Esophagus muscularis mucosa (tissue), 4 donors: ENCODE results near the gene RERE. TPM values are rescaled to one million over a fixed set of nuclear protein-coding genes. Genes with fewer than 3 reads are reported as not detected.

Experiments used
- DNase-seq: peaks from one replicate; pipeline ENCODE4 v3.0.0-alpha.2; 2017; ENCODE audit errors: extremely low spot score
- H3K27ac ChIP-seq, 4 donors: fragments of 200-600 bp; sonication (generic); replicated peaks in 1 of 4; 1 replicate in 3 of 4; 2 replicates in 1 of 4; pipeline ENCODE4 v1.5.1; 2016 to 2019; ENCODE audit warnings: mild to moderate bottlenecking in 1 of 4
- H3K27me3 ChIP-seq, 4 donors: fragments of 200-600 bp; sonication (generic); one replicate each; pipeline versions ENCODE4 v1.5.1 to v1.6.0; 2016 to 2019
- H3K36me3 ChIP-seq, 4 donors: fragments of 200-600 bp; sonication (generic); one replicate each; pipeline ENCODE4 v1.5.1; 2016 to 2019
- H3K4me1 ChIP-seq, 4 donors: fragments of 200-600 bp; sonication (generic); one replicate each; pipeline ENCODE4 v1.5.1; 2016 to 2019
- H3K4me3 ChIP-seq, 4 donors: fragments of 200-600 bp; sonication (generic); 1 replicate in 2 of 4; 2 replicates in 2 of 4; pipeline ENCODE4 v1.5.1; 2016 to 2019; ENCODE audit warnings: mild to moderate bottlenecking in 4 of 4, moderate library complexity in 1 of 4
- H3K9me3 ChIP-seq, 4 donors: fragments of 200-600 bp; sonication (generic); 1 replicate in 3 of 4; 2 replicates in 1 of 4; pipeline ENCODE4 v1.5.1; 2016 to 2019
- CTCF ChIP-seq, 3 experiments: fragments of 200-600 bp in 2 of 3; fragments of 450-650 bp in 1 of 3; sonication (generic) in 2 of 3; IDR thresholded peaks; one replicate each; pipeline ENCODE4 v1.5.1; 2017 to 2019; ENCODE audit warnings: antibody characterized with exemption in 3 of 3, mild to moderate bottlenecking in 2 of 3, moderate library complexity in 1 of 3
- EP300 ChIP-seq: sonication (generic); formaldehyde crosslinking; IDR thresholded peaks from one replicate; pipeline ENCODE4 v1.6.1; 2017; ENCODE audit warnings: antibody characterized with exemption
- POLR2A ChIP-seq: fragments of 450-650 bp; IDR thresholded peaks from one replicate; pipeline ENCODE4 v1.6.1; 2017; ENCODE audit warnings: antibody characterized with exemption, moderate library complexity, mild to moderate bottlenecking, low read depth
- POLR2AphosphoS5 ChIP-seq, 2 donors: sonication (generic); formaldehyde crosslinking; IDR thresholded peaks; one replicate each; pipeline ENCODE4 v1.6.1; 2017; ENCODE audit warnings: antibody characterized with exemption in 2 of 2
- WGBS: methylation state at CpG from one replicate; pipeline ENCODE4 v1.1.5; 2018; 5-methylcytosine and 5-hydroxymethylcytosine counted together
- intact Hi-C: fragments of 100-400 bp; cut with DNase I; formaldehyde crosslinking; loops from one replicate; pipeline ENCODE4 v1.15.1; 2023
- total RNA-seq, 4 donors: library from RNA; depleted of rRNA; stranded (reverse); fragments of >200 nt; gene quantifications; one replicate each; pipeline versions ENCODE4 v1.1.0 to v1.2.1, GENCODE V29; 2016

RERE gene
- total RNA-seq, 4 donors from 2014 or later, result 133 to 212 (median 168) TPM

- DNase-seq, result peak; percentile 31
- intact Hi-C loops, result no loop called here
- peak overlapping the region; percentile 51 to 65 (median 60) for H3K27ac ChIP-seq
- WGBS, result 35% methylated on average over 9 of the region's 9 CpGs
- TF ChIP-seq POLR2AphosphoS5 (IDR thresholded peaks at IDR 0.05) (no peak), CTCF (IDR thresholded peaks at IDR 0.05) (no peak), POLR2A (no peak), EP300 (no peak)
- peaks cover 14 to 71% (median 49%) of the 10 kb centered on the region in 4 donors for H3K4me1 ChIP-seq
- no peaks in the 10 kb centered on the region for H3K36me3 ChIP-seq
- H3K4me3 ChIP-seq, result peak overlapping the region in 2 of 4 donors; percentile 11 to 22
- no peaks in the 10 kb centered on the region for H3K9me3 ChIP-seq
- H3K27me3 ChIP-seq, result no peaks in the 10 kb centered on the region
Observed at GRCh38 chr1:8477166-8477982, 340.1 kb downstream of the RERE start.

- Histone ChIP-seq H3K36me3 (no peaks in the 10 kb centered on the region), H3K4me1 (peaks cover 14 to 66% (median 49%) of the 10 kb centered on the region in 4 donors), H3K9me3 (no peaks in the 10 kb centered on the region), H3K4me3 (no peak overlapping the region), H3K27ac (peak overlapping the region; percentile 32 to 65 (median 60)), H3K27me3 (no peaks in the 10 kb centered on the region)
- TF ChIP-seq CTCF (IDR thresholded peaks at IDR 0.05), result no peak
- TF ChIP-seq POLR2AphosphoS5 (IDR thresholded peaks at IDR 0.05), result no peak
- TF ChIP-seq EP300, result no peak
- no peak for TF ChIP-seq POLR2A
- intact Hi-C loops, result no loop called here
- DNase-seq, result peak; percentile 75
- WGBS, result 69% methylated on average over 3 of the region's 3 CpGs
Observed at GRCh38 chr1:8476006-8476405, 341.4 kb downstream of the RERE start.

GRCh38 chr1:8474369-8474768, 343.1 kb downstream of the RERE start:
- H3K27ac ChIP-seq, result no peak overlapping the region
- H3K4me3 ChIP-seq, result no peak overlapping the region
- WGBS, result 52% methylated on average over 3 of the region's 3 CpGs
- intact Hi-C loops, result no loop called here
- H3K27me3 ChIP-seq, result no peaks in the 10 kb centered on the region
- no peak for DNase-seq
- no peaks in the 10 kb centered on the region for H3K9me3 ChIP-seq
- TF ChIP-seq POLR2A, result no peak
- no peak for TF ChIP-seq EP300
- TF ChIP-seq POLR2AphosphoS5 (IDR thresholded peaks at IDR 0.05), result no peak
- TF ChIP-seq CTCF (IDR thresholded peaks at IDR 0.05), result no peak
- H3K4me1 ChIP-seq, result peaks cover 14 to 59% (median 49%) of the 10 kb centered on the region in 4 donors
- H3K36me3 ChIP-seq, result no peaks in the 10 kb centered on the region

GRCh38 chr1:8473891-8474300, 343.5 kb downstream of the RERE start:
- no peak for TF ChIP-seq POLR2A
- no peak for TF ChIP-seq CTCF (IDR thresholded peaks at IDR 0.05)
- no peak for TF ChIP-seq POLR2AphosphoS5 (IDR thresholded peaks at IDR 0.05)
- no peak for TF ChIP-seq EP300
- no peaks in the 10 kb centered on the region for H3K27me3 ChIP-seq
- 71% methylated on average over 2 of the region's 2 CpGs for WGBS
- H3K4me3 ChIP-seq, result no peak overlapping the region
- no peak for DNase-seq
- H3K36me3 ChIP-seq, result no peaks in the 10 kb centered on the region
- H3K27ac ChIP-seq, result no peak overlapping the region
- peaks cover 14 to 58% (median 49%) of the 10 kb centered on the region in 4 donors for H3K4me1 ChIP-seq
- intact Hi-C loops, result no loop called here
- H3K9me3 ChIP-seq, result no peaks in the 10 kb centered on the region
